NB4 (cell line): Measurements from ENCODE around the gene GABRR1.

Source experiments
- DNase-seq: peaks from one replicate; pipeline ENCODE4 v3.0.0; 2010; ENCODE audit warnings: low read depth
- H3K4me3 ChIP-seq: one replicate; pipeline ENCODE4 v1.5.1; 2011; ENCODE audit warnings: mild to moderate bottlenecking, low read depth, low read length, moderate library complexity
- CTCF ChIP-seq: IDR thresholded peaks from one replicate; pipeline ENCODE4 v1.5.1; 2012; ENCODE audit warnings: low read depth, low read length
- MAX ChIP-seq: IDR thresholded peaks from 2 replicates; pipeline ENCODE4 v1.6.1; 2011; ENCODE audit warnings: low read depth, low read length
- MYC ChIP-seq: IDR thresholded peaks from 2 replicates; pipeline ENCODE4 v1.6.1; 2011; ENCODE audit warnings: low read depth, low read length
- POLR2A ChIP-seq: IDR thresholded peaks from 2 replicates; pipeline ENCODE4 v1.6.1; 2011; ENCODE audit warnings: mild to moderate bottlenecking; ENCODE audit not compliant: insufficient read length; ENCODE audit errors: extremely low read depth

GABRR1 gene

GRCh38 chr6:89186762-89187161 is 30.4 kb downstream of the GABRR1 start:
- H3K4me3 ChIP-seq, result no peak overlapping the region
- TF ChIP-seq MAX (no peak), CTCF (no peak), MYC (no peak), POLR2A (no peak)
- no peak for DNase-seq

- DNase-seq, result no peak
- TF ChIP-seq MYC (no peak), MAX (no peak), POLR2A (no peak), CTCF (no peak)
- no peak overlapping the region for H3K4me3 ChIP-seq
Measured at GRCh38 chr6:89184344-89184743, 32.8 kb downstream of the GABRR1 start.

GRCh38 chr6:89183294-89183693 is 33.9 kb downstream of the GABRR1 start:
- H3K4me3 ChIP-seq, result no peak overlapping the region
- no peak for TF ChIP-seq MYC
- no peak for TF ChIP-seq CTCF
- TF ChIP-seq POLR2A, result no peak
- TF ChIP-seq MAX, result no peak
- DNase-seq, result no peak

GRCh38 chr6:89180971-89181370 is 36.2 kb downstream of the GABRR1 start:
- no peak overlapping the region for H3K4me3 ChIP-seq
- TF ChIP-seq POLR2A (no peak), MAX (no peak), MYC (no peak), CTCF (no peak)
- DNase-seq, result no peak

GRCh38 chr6:89180112-89180511 is 37.0 kb downstream of the GABRR1 start:
- DNase-seq, result no peak
- TF ChIP-seq CTCF (no peak), POLR2A (no peak), MYC (no peak), MAX (no peak)
- no peak overlapping the region for H3K4me3 ChIP-seq

GRCh38 chr6:89173634-89174033 is 43.5 kb downstream of the GABRR1 start:
- DNase-seq, result no peak
- H3K4me3 ChIP-seq, result no peak overlapping the region
- TF ChIP-seq POLR2A (no peak), CTCF (no peak), MAX (no peak), MYC (no peak)
